Uterus (tissue), 2 donors: ENCODE results near the gene PPP2R2D.

Source experiments
- CTCF ChIP-seq, 4 experiments: fragments of 200-600 bp in 2 of 4; fragments of 450-650 bp in 2 of 4; sonication (generic) in 2 of 4; IDR thresholded peaks; one replicate each; pipeline ENCODE4 v1.5.1; 2016 to 2019; ENCODE audit warnings: antibody characterized with exemption in 4 of 4, mild to moderate bottlenecking in 2 of 4, moderate library complexity in 1 of 4
- POLR2A ChIP-seq, 2 donors: fragments of 450-650 bp; IDR thresholded peaks; one replicate each; pipeline ENCODE4 v1.6.1; 2016; ENCODE audit warnings: antibody characterized with exemption in 2 of 2, mild to moderate bottlenecking in 1 of 2, moderate library complexity in 1 of 2

DNA sequence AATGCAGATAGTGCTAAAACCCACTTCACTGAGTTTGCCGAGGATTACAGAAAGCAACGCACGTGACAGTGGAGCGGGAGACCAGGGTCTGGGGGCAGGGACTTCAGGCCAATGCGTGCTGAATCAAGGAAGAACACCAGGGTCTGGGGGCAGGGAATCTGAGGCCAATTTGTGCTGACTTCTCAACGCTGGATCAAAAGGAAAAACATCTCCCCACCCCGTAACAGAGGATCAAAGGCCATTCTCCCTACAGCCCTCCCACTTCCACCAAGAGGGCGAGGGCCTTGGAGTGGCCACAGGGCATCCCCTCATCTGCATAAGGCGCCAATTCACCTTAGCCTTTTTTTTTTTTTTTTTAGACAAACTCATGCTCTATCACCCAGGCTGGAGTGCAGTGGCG lies 103.2 kb downstream of the PPP2R2D start:
- TF ChIP-seq CTCF (IDR thresholded peaks at IDR 0.05) (no peak), POLR2A (IDR thresholded peaks at IDR 0.05) (no peak)
